D721Med (cell line): ENCODE measurements around the gene IMP4.
A peak's percentile ranks its signal among the peaks of the same experiment; 100 is the strongest.

Source experiments
- DNase-seq: peaks from one replicate; pipeline ENCODE4 v3.0.0; 2011; ENCODE audit warnings: low spot score; ENCODE audit not compliant: insufficient read length
- FAIRE-seq: peaks from 2 replicates; lab custom pipeline; 2011; peaks lifted over from hg19 to GRCh38; lab: Jason Lieb, UNC
- TF ChIP-seq, protein P1 (sequence below): IDR thresholded peaks from 2 replicates; pipeline ENCODE4 v1.5.1; 2012; ENCODE audit warnings: mild to moderate bottlenecking, control low read depth; ENCODE audit not compliant: insufficient read depth; ENCODE audit errors: missing control alignments

The IMP4 gene, protein sequence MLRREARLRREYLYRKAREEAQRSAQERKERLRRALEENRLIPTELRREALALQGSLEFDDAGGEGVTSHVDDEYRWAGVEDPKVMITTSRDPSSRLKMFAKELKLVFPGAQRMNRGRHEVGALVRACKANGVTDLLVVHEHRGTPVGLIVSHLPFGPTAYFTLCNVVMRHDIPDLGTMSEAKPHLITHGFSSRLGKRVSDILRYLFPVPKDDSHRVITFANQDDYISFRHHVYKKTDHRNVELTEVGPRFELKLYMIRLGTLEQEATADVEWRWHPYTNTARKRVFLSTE

DNA sequence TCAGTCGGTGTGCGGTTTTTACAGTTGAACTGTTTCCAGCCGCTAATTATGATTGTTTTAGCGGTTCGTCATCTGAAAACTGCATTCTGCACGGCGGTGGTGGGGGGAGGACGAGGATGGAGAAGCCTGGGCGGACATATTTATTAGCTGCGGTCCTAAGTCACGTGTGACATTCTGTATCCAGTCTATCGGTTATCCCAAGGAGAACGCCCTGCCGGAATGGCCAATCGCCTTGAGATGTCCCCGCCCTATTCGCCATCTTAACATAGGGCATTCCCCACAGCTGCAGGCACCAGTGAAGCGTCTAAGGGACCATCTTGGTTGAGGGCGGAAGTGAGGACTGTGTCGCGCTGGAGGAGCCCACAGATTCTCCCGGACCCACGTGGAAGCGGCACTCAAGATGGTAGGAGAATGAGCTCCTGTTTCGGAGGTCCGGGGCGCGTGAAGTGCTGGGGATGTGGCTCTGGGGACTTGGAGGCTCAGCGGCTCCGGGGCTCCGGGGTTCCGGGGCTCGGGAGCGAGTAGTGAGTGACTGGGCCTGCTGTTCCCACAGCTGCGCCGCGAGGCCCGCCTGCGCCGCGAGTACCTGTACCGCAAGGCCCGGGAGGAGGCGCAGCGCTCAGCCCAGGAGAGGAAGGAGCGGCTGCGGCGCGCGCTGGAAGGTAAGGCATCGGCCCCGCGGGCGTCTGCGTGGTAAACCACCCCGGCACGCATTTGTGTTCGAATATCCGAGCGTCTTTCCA, at the start of gene IMP4:
IMP4 (plus strand) TSS at position 365 of the 743 bp plus-strand sequence; CDS start at position 401, 36 bp downstream.
- FAIRE-seq (no peak), DNase-seq (peak; percentile 76)

DNA sequence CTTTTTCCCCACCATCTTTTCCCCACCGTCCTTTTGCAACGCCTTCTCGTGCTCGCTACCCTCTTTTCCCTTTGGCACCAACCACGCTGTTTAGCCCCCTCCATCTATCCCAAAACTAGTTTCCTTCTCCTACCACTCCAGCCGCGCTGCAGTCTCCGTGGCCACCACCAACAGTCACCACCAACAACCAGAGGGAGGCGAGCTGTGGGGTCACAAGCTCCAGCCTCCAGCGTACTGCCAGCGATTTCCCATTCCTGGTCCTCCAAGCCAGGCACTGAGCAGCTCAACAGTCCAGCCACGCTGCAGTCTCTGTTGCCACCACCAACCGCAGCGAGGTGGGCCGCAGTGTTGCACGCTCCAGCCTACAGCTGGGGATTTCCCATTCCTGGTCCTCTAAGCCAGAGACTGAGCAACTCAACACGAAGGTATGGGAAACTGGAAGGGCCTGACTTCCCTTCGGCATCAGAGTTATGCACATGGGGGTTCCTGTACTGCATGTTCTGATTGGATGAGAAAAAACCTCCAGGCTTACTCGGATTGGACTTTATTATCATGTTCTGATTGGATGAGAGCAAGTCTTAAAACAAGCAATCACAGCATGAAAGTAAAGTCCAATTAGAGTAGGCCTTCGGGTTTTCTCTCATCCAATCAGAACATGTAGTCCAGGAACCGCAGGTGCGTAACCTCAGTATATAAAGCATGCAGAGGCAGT, 42.3 kb upstream of the IMP4 start:
- DNase-seq (no peak), FAIRE-seq (no peak)
- TF ChIP-seq, protein P1, sequence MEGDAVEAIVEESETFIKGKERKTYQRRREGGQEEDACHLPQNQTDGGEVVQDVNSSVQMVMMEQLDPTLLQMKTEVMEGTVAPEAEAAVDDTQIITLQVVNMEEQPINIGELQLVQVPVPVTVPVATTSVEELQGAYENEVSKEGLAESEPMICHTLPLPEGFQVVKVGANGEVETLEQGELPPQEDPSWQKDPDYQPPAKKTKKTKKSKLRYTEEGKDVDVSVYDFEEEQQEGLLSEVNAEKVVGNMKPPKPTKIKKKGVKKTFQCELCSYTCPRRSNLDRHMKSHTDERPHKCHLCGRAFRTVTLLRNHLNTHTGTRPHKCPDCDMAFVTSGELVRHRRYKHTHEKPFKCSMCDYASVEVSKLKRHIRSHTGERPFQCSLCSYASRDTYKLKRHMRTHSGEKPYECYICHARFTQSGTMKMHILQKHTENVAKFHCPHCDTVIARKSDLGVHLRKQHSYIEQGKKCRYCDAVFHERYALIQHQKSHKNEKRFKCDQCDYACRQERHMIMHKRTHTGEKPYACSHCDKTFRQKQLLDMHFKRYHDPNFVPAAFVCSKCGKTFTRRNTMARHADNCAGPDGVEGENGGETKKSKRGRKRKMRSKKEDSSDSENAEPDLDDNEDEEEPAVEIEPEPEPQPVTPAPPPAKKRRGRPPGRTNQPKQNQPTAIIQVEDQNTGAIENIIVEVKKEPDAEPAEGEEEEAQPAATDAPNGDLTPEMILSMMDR, result no peak

More for the DNA sequence above, at the start of gene IMP4:
- TF ChIP-seq, protein P1, result peak; percentile 6

DNA sequence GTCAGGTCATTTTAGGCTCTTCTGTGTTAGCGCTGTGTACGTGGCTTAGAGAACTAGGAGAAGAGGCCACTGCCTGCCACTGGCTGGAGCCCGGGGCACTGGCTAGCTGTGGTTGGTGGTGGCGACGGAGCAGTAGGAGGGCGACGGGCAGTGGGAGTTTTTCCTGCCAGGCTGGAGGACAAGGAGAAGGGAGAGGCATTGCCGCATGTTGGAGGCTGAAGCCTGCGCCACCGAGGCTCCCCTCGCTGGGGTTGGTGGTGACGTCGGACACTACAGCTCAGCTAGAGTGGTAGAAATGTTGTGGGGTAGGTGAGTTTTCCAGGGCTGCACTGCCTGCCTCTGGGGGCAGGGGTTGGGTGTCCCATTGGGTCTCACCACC, 41.7 kb upstream of the IMP4 start:
- FAIRE-seq (no peak), DNase-seq (no peak)
- TF ChIP-seq, protein P1, result no peak

DNA sequence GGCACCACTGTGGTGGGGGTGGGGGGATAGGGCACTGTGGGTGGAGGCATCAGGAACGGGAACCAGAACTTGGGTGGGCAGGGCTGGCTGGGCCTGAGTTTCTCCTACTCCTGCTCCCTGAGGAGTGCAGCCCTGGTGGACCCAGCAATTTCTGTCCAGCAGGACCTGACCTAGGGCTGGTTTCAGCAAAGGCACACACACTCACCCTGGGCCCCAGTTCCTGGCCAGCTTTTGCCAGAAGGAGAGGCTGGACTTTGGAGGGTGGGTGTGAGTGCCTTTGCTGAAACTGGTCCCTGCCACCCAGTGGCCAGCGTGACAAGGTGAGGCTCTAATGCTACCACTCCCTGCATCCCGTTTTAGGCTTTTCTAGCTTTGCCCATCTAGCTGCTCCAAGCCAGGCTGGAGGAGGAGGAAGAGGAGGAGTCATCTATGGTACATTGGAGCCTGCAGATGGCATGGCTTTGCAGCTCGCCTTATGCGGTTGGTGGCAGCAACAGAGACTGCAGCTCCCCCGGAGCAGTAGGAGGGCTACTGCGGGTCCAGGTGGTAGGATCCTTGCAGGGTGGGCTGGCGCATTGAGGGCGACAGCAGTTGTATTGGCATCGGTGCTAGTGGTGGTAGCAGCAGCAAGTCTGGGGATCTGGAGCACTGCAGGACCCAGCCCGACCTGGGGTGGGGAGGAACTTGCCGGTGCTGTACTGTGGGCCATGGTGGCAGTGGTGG, 40.4 kb upstream of the IMP4 start:
- no peak for DNase-seq
- FAIRE-seq, result no peak
- TF ChIP-seq, protein P1, result no peak

DNA sequence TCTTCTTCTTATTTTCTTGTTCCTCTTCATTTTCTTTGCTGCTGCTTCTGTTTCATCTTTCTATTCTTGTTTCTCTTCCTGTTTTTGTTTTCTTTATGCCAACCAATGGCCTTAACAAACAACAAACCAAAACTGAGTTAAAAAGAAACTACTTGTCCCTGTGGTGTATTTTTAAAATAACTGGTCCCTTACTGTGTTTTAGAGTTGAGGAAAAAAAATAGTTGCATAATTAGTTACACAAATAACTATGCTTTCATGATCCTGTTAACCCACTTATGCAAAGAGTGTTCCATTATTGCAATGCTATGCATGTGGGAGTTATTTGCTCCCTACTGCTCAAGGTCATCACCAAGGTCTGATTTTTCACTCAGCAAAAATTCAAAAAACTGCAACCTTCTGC, 39.5 kb upstream of the IMP4 start:
- FAIRE-seq, result no peak
- no peak for DNase-seq
- TF ChIP-seq, protein P1, result no peak

DNA sequence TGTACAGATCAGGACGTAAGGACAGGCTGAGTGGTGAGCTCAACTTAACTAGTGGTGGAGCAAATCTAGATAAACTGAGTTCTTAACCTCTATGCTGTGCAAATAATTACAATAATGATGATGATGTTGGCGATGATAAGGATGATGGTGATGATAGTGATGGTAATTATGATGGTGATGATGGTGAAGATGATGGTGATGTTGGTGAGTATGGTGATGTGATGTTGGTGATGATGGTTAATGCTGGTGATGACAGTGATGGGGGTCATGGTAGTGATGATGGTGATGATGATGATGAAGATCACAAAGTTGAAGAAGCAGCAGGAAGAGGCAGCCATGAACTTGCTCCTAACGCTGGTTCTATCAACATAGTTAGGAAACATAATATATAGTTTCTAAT, 38.0 kb upstream of the IMP4 start:
- DNase-seq (no peak), FAIRE-seq (no peak)
- TF ChIP-seq, protein P1, result no peak
